ENCODE measurements around the gene HDAC8. TPM values are rescaled to one million over a fixed set of nuclear protein-coding genes. Genes with fewer than 3 reads are reported as not detected.
"Not testable (repeated sequence)": the region's sequence is repeated elsewhere in the genome, so short reads cannot be mapped to it uniquely, and the experiment has no call there.

The HDAC8 gene
- total RNA-seq, 1 donor from 2014 or later: 42.1 TPM

DNA sequence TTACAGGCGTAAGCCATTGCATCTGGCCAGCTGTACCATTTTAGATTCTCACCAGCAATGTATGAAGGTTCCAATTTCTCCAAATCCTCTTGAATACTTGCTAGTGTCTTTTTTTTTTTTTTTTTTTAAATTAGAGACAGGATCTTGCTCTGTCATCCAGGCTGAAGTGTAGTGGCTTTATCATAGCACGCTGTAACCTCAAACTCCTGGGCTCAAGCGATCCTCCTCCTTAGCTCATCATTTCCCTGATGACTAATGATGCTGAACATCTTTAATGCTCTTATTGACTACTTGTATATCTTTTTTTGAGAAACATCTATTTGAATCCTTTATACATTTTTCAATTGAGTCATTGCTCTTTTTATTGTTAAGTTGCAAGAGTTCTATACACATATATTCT is 40.3 kb downstream of the HDAC8 start:
- no peak for DNase-seq (ENCODE audit: low spot score)

DNA sequence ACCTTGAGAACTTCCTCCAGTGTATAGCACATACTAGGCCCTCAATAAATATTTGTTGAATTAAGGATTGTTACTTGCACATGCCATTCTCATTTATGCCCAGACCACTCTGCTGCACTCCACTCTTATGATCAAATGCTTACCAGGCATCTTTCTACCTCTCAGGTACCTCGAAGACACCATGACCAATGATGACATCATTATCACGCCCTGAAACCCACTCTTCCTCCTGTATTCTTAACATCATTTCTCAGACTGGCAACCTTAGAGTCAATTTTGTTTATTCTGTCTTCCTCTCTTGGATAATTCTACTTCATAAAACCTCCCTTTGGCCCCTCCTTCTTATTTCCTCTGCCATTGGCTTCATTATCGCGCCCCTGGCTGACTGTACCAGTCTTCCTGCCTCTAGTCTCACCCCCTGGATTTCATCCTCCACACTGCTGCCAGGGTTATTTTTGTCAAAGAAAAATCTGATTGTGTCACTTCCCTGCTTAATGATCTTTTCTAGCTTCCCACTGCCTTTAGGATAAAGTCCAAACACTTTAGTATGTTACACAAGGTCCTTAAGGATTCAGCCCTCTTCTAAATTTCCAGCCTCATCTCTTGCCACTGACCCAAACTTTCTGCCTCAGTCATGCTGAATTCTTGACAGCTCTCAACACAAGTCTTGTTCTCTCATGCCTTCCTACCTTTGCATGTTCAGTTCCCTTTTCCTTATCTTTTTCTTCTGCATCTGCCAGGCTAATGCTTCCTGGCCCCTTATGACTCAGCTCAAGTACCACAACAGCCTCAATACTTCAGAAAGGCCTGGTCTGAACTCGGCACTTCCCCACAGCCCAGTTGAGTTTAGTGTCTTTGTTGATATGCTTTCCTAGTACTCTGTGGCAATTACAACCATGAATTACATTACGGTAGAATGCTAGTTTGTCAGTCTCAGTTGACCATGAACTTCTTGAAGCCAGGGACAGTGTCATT is 45.8 kb downstream of the HDAC8 start:
- no peak for DNase-seq (ENCODE audit: low spot score)

DNA sequence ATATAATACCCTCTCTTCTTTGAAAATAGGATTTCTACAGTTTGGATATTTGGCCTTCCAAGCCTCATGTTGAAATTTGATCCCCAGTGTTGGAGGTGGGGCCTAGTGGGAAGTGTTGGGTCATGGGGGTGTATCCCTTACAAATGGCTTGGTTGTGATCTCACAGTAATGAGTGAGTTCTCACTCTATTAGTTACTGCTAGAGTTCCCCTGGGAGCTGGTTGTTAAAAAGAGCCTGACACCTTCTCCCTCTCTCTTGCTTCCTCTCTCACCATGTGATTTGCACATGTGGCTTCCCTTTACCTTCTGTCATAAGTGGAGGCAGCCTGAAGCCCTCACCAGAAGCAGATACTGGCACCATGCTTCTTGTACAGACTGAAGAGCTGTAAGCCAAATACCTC is 73.9 kb downstream of the HDAC8 start:
- no peak for DNase-seq (ENCODE audit: low spot score)

DNA sequence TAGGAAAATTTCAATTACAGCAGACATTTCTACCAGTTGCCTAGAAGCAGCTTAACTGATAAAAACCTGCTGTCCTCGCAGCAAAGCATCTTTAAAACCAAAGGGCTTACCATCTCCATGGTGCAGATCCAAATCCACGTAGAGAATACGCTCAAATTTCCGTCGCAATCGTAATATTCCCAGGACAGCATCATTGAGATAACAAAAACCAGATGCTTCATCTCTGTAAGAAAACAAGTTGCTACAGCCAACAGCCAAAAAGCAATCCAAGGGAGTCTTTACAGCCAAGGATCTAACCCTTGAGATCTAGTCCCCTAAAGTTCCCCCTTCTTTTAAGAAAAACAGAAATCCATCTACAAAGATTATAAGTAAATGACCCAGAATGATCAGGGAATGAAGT is 77.6 kb downstream of the HDAC8 start:
- no peak for DNase-seq (ENCODE audit: low spot score)

DNA sequence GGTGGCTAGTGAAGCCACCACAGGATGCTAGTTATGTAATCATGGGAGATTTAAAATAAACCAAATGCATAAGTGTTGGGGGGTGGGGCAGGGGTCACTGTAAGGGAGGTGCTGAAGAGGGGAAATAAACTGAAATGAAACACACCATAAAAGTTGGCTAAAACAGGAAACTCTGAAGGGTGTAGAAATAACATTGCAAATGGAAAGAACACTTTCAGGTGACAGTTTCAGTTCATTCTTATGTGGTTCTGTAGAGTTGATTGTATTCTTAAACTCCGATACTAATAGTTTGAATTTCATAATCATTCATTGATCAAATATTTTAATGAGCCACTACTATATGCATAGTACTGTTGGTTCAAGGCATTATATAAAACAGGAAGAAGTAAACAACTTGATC is 80.1 kb downstream of the HDAC8 start:
- DNase-seq (ENCODE audit: low spot score): no peak

DNA sequence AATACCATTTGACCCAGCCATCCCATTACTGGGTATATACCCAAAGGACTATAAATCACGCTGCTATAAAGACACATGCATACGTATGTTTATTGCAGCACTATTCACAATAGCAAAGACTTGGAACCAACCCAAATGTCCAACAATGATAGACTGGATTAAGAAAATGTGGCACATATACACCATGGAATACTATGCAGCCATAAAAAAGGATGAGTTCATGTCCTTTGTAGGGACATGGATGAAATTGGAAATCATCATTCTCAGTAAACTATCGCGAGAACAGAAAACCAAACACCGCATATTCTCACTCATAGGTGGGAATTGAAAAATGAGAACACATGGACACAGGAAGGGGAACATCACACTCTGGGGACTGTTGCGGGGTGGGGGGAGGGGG is 82.4 kb downstream of the HDAC8 start:
- DNase-seq (ENCODE audit: low spot score): not testable (repeated sequence)

DNA sequence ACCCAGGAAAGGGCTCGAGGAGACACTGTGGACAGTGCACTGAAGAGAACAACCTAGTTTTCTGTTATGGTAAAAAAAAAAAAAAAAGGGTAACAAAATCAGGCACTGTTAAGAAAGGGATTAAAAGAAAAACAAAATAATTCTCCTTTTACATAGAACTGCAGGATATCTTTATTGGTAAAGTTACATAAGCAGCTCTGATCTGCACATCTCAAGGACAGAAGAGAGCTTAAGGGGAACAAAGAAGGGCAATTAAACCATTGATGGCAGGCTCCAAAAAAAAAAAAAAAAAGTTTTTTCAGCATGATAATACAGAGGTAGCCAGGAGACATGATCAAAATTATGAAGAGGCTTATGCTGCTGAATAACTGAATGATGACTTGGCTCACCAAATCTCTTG is 85.0 kb downstream of the HDAC8 start:
- DNase-seq (ENCODE audit: low spot score): no peak

DNA sequence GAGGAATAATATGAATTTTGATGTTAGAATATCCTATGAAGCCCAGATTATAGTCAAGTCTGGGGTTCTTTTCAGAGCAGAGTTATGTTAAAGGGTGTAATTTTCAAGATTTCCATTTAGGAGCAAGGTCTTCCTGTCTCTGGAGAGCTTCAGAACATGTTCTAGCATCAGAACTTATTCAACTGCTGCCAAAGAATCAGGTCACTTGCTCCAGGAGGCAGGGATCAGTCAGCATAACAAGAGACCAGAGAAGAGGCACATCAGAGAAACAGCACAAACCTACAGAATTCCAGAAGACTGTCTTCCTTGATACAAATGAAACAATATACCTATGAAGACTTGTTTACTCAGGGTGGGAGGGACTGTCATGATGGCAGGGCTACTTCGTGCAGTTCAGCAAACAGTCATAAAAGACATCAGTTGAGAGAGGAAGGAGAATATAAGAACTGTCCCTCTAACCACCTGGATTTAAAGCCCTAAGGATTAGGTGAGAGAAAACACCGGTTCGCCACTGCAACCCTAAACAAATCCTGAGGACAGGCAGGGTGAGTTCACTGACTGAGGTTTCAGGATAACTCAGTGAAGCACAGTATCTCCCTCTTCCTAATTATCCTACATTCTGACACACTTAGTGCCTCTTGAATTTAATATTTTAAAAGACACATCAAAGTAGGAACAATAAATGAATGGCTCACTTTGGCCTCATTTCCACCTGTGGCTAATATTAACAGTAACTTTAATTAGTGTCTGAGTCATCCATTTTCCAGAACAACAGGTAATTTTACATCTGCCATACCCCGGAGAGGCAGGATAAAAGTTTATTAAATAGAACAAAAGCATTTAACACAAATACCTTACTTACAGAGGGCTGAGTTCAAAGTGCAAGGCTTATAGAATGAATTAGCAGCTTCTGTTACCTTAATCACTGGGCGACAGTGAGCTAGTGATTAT is 93.0 kb downstream of the HDAC8 start:
- no peak for DNase-seq (ENCODE audit: low spot score)

DNA sequence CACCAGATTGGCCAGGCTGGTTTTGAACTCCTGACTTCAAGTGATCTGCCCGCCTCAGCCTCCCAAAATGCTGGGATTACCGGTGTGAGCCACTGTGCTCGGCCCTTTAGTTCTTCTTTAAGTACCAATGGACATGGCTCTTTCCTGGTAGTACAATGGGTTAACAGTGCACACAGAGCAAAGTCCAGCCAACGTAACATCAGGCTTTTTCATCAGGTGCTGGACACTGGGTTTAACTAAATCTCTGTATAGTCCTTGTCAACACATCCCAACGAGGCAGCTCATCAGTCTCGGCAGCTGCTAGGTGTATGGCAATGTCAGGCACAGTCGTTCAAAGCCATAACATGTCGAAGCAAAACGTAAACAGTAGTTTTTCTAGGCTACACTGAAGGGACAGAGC is 93.8 kb downstream of the HDAC8 start:
- no peak for DNase-seq (ENCODE audit: low spot score)

DNA sequence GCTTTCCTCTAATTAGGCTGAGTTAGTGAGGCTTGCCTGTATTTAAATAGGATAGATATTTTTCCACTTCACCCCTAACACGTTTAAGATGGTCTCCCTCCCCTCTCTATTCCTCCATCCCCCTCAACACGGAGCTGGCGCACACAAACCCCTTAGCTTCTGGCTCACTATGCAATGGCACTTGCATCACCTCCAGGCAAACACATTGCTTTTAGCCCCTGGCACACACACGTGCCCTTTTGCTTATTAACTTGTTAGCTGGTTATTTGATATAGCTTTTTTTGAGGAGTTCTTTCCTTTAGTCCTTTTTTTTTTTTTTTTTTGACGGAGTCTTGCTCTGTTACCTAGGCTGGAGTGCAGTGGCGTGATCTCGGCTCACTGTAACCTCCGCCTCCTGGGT is 94.3 kb downstream of the HDAC8 start:
- DNase-seq (ENCODE audit: low spot score): no peak

DNA sequence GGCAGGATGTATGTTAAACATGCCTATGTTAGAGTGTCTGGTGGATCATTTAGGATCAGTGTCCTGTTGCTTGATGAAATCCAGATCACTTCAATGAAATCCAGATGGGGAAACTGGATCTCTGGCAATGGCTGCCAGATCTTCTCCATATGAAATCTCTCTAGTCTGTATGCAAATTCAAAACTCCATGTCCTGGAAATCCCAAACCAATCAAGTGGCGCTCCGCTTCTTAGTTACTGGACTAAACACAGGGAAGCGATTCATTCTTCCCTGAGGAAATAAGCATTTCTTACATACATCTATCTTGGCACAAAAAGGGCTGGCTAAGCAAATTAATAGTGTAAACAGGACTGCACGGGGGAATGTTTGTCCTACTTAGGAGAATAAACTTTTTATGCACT is 94.9 kb downstream of the HDAC8 start:
- no peak for DNase-seq (ENCODE audit: low spot score)

DNA sequence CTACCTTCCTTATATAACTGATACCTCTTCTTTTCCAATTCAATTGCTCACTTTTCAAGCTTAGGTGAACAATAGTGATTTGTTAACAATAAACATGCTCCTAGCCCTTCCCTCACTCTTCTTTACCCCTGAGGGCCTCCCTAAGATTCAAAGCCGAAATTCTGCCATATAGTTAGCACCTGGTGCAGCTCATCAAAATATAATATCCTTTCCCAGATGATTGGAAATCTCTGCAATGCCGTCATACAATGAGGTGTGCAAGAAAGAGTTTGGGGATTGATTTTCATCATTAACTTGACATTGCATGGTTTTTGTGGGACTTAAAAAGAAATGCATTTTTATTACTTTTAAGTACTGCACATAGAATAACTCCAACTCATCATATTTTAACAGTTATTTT is 95.3 kb downstream of the HDAC8 start:
- DNase-seq (ENCODE audit: low spot score): no peak

DNA sequence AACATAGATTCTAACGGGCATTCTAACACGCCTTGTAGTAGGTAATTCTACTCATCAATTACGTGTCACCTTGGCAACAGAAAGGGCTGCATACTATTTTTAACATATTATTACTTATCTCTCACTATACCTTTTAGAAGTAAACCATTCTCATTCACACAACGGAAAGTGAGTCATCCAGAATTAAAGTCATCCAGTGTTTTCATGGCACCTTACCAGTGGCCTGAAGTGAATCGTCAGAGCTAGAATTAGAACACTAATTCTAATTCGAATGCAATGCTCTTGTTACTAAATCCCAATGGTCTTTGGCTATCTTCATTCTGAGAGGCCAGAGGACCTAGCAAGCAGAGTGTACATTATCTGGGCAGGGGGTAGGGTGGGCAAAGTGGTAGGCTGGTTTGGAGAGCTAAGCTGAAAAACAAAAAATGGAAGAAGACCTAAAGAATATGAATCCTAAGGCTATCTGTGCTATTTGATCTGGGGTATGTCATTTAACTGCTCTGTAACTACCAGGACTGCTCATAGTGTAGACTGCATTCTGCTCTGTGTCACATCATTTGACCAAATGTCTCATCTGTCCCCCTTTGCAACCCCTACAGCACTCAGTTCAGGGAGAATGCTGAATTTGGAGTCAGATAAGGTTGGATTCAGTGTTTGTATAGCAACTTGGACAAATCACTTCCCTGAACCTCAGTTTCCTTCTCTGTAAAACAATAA is 96.5 kb downstream of the HDAC8 start:
- DNase-seq (ENCODE audit: low spot score): no peak

DNA sequence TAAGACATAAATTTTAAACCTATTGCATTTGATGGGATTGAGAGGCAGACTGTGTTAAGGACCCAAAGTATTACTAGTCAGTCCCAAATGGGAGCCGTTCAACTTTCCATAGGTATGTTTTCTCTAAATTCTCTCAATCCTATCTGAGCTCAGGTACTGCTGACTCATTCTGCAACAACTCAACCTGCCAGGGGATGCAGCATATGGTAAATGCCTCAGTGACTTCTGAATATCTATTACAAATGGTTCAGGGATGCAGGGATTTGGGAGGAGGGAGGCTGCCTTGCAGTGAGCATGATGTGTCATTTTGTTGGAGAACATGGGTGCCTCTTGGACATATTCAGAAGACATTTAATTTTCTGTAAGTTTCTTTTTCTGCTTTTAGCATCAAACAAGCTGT is 97.3 kb downstream of the HDAC8 start:
- no peak for DNase-seq (ENCODE audit: low spot score)

DNA sequence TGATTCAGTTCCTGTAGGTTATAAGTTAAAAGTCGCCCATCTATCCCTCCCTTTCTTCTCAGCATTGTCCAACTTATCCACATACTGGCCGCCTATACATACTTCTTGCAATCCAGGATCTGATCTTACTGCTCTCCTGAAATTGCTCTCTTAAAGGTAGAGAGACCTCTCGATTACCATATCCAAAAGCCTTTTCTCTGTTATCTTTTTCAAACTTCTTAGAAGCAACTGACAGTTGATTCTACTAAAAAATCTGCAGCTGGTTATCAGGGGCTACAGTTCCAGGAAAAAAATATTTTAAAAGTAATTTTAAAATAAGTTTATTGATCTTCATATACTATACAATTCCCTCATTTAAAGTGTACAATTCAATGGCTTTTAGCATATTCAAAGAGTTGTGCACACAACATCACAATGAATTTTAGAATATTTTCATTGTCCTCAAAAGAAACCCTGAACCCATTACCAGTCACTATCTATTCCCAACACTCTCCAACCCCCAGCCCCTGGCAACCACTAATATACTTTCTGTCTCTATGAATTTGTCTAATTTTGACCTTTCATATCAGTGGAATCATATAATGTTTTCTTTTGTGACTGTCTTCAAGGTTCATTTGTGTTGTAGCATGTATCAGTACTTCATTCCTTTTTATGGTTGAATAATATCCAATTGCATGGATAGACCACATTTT is 102.0 kb downstream of the HDAC8 start:
- DNase-seq (ENCODE audit: low spot score): no peak

DNA sequence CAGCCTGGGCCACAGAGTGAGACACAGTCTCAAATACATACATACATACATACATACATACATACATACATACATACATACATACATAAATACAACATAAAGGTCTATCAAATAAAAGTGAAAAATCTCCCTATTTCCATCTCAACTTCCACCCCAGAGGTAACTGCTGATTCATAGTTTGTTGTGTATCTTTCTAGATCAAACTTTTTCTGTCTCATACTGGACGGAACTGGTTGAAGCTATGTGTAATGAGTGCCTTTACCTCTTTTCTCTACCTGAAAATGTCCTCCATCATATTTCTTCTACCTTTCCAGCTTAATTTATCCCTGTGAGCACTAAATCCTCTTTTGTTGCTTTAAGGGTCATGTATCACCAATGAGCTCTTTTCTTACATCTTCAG is 102.5 kb downstream of the HDAC8 start:
- no peak for DNase-seq (ENCODE audit: low spot score)

DNA sequence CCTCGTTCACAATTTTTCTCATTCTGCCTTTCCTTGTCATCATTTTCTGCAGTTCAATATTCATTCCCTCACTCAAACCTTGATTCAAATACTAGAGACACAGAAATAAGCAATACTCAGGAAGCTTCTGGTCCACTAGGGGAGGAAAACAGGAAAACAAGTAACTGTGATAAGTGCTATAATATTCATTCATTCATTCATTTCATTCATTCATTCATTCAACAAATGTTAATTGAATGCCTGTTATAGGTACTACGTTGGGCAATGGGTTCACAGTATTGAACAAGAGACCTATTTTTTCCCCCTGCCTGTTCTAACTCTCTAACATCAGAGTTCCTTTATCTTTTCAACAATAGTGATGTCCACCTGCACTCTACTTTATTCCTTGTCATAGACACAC is 104.0 kb downstream of the HDAC8 start:
- DNase-seq (ENCODE audit: low spot score): no peak

DNA sequence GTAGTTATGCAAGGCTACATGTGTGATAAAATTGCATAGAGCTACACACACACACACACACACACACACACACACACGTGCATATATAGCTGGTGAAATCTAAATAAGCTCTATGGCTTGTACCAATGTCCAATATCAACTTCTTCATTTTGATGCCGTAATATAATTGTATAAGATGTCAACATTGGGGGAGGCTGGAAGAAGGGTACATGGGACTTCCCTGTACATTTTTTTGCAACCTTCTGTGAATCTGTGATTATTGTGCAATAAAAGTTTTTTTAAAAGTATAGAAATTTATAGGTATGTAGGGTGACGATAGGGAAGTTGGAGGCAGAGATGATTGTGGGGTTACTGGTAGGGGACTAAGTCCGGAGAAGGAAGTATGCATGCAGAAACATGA is 105.5 kb downstream of the HDAC8 start:
- no peak for DNase-seq (ENCODE audit: low spot score)

DNA sequence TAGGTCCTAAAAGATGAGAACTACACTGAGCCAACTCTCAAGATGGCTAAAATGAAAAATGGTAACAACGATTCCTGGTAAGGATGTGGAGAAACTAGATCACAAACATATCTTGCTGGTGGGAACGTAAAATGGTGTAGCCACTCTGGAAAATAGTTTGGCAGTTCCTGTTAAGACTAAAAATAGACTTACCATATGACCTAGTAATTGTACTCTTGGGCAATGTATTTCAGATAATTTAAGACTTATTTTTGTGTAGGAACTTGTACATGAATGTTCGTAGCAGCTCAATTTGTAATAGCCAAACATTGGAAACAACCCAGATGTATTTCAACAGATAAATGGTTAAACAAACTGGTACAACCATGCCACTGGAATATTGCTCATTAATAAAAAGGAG is 106.2 kb downstream of the HDAC8 start:
- no peak for DNase-seq (ENCODE audit: low spot score)

DNA sequence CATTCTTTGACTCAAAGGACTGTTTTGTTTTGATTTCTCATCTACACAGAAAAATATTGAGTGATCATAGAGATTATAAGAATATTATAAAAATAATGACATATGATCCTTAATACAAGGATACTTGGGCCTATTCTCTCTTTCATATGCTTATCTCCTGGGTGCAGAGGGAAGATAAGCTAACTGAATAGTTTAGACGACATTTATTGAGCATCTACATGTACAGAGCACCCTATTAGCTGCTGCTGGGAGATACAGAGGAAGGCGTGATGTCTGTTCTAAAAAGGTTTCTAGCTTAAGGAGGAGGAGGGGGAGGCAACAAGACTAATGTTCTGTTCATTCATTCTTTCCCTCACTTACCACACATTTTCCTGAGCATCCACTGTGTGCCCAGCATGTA is 106.8 kb downstream of the HDAC8 start:
- DNase-seq (ENCODE audit: low spot score): no peak

DNA sequence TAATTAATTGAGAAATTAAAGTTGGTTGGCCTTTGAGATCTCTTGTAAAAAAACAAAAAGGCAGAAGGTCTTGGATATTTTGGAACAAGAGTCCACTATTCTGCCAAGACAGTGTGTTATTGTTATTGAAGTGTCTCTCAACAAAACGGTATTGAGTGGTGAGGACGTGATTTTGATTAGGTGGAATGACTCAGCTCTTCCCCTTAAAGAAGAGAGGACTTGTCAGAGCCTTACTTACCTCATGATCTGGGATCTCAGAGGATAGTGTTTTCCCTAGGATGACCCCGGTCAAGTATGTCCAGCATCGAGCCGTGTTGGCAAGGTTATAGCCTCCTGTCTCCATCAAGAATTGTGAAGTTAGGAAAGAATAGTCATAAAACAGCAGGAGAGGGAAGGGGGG is 110.9 kb downstream of the HDAC8 start:
- DNase-seq (ENCODE audit: low spot score): no peak

All from ureter (tissue), 1 donor.